CD4-positive, alpha-beta T cell treated with Interleukin-6 for 4 hours (primary cell): ENCODE results near the gene MAGT1.
A peak's percentile ranks its signal among the peaks of the same experiment; 100 is the strongest.
"Not testable (repeated sequence)": the region's sequence is repeated elsewhere in the genome, so short reads cannot be mapped to it uniquely, and the experiment has no call there.

Experiments used
- DNase-seq: peaks from one replicate; pipeline ENCODE4 v3.0.0-alpha.2; 2020; ENCODE audit warnings: mixed read lengths

MAGT1 gene

DNA sequence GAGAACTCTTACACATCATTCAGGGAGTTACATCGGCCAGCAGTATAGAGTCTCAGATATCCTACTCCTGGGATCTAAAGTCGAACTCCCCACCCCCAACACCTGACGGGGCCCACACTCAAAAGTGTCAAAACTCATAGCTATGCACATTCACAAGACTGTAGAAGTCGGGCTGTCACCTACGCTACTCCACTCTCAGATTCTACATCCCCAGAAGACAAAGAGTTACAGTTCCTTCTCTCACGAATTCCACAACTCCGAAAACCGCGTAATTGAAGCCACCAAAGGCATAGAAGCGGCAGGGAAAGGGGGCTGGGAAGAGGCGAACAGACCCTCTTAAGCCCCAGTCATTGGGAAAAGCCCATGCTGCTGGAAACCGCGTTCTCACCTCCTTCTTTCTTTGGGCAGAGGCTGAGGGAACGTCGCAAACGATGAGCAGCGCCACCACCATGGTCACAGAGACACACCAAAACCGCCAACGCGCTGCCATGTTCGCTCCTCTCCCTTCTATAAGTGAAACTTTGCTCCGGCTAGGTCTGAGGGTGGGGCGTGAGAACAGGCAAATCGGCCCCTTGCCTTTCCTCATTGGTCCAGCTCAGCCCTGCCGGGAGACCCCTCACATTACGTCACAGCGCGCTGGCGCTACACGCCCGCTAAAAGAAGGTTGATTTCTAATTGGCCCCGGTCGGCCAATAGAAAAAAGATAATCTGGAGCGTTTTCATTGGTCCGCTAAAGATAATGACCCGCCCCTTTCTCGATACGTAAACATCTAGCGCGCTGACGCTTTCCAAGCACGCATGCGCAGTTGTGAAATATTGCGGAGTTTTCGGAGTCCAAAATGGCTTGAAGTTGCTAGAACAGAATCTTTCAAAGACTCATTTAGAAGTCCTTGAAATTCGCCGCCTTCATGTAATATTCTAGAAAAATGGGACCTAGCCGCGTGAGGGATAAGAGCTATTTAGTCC is at the start of gene MAGT1:
Gene MAGT1 (minus strand): TSS at position 515 of the 966 bp plus-strand sequence. CDS start 25 bp downstream, at position 490.
- DNase-seq: peak; percentile 90

DNA sequence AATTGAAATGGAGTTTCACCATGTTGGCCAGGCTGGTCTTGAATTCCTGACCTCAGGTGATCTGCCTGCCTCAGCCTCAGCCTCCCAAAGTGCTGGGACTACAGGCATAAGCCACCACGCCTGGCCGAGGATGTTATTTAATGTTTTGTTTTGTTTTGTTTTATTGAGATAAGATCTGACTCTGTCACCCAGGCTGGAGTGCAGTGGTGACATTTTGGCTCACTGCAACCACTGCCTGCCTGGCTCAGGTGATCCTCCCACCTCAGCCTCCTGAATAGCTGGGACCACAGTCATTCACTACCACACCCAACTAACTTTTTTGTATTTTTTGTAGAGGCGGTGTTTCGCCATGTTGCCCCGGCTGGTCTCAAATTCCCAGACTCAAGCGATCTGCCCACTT is 49.8 kb upstream of the MAGT1 start:
- not testable (repeated sequence) for DNase-seq

DNA sequence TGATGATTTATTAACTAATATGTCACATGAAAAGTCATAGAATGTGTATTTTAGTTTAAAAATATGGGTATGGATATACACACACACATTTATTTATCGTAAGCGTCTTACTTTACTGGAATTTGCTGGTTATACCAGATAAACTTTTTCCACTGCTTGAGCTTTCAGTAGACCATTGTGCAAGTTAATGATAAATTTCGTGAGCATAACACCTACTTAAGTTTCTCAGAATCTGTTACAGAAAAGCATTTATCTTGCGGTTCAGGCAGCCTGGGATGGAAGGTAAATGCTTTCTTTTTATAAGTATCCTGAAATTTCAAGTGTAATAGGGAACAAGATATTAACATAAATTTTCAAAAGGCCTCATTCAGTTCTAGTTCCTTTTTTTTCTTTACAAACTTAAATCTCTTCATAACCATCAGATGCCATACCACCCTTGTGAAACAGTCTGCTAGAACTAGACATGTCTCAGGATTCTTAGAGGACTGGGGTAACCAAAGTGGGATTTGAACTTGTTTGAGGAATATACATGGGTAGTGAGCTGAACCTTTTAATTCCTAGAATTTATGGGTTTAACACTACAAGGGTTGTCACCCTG is 42.9 kb upstream of the MAGT1 start:
- no peak for DNase-seq

DNA sequence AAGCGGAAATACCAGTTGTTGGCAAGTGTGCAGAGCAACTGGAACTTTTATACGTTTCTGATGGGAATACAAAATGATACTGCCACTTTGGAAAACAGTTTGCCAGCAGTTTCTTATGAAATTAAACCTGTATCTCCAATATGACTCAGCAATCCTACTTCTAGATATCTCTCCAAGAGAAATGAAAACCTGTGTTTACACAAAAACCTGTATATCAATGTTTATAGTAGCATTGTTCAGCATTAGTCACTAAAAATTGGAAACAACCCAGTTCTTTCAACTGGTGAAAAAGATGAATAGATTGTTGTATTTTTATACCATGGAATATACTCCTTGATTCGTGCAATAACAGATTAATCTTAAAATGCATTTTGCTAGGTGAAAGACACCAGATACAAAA is 42.1 kb upstream of the MAGT1 start:
- DNase-seq: no peak

DNA sequence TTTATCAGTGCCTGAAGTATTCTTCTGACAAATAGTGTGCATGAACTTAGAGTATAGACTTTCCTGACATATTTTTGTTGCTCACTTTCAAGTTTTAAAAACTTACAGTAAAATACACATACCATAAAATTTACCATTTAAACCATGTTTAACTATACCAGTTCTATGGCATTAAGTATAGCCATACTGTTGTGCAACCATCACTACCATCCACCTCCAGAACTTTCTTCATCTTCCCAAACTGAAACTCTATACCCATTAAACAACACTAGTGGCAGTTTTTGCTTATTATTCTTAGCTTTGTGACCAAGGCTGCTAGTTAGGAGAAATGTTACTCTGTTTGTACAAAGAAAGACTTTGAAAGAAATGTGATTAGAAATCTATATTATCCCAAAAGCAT is 41.1 kb upstream of the MAGT1 start:
- DNase-seq: no peak

DNA sequence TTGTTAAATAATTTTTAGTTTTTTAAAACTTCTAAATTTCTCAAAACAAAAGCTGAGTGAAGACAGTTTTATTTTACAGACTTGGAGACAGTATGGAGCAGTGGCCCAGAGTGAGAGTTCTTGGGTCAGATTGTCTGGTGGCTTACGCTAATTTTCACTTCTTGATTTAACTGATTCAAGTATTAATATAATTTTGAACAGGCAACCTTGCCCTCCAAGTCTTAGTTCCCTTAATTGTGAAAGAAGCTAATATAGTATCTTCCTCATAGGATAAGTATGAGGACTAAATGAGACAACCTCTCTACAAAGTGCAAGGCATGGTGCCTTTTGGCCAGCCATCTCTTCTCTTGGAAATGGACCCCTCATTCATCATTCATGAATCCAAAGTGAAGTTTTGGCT is 40.7 kb upstream of the MAGT1 start:
- no peak for DNase-seq

DNA sequence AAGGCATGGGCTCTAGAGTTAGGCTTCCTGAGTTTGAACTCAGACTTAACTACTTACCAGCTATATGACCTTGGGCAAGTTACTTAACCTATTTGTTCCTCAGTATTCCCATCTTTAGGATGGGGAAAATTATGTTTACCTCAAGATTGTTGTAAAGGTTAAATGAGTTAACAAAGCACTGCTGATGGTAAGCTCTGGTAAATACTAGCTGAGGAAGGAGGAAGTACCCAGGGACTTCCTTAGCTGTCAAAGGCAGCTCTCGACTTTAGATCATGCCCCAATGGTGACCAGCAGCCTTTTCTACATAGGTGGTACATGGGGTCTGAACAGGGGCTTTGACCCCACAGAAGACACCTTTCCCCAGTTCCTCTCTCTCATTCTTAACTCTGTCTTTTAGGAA is 35.3 kb upstream of the MAGT1 start:
- no peak for DNase-seq

DNA sequence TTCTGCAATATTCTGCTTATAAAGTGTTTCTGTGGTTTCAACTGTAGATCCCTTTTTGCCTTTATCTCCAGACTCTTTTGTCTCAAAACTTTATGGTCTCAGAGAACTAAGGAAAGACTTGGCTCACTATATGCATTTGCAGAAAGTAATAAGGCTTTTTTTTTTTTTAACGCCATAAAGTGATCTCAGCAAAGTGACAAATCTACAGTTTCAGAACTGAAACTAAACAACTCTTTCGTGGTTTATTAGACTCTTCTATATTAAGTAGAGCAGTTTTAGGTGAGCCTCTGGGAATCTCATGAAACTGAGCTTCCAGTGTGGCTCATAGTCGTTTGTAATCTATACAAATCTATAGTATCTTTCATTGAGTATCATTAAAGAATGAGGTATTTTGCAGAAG is 30.5 kb upstream of the MAGT1 start:
- no peak for DNase-seq

DNA sequence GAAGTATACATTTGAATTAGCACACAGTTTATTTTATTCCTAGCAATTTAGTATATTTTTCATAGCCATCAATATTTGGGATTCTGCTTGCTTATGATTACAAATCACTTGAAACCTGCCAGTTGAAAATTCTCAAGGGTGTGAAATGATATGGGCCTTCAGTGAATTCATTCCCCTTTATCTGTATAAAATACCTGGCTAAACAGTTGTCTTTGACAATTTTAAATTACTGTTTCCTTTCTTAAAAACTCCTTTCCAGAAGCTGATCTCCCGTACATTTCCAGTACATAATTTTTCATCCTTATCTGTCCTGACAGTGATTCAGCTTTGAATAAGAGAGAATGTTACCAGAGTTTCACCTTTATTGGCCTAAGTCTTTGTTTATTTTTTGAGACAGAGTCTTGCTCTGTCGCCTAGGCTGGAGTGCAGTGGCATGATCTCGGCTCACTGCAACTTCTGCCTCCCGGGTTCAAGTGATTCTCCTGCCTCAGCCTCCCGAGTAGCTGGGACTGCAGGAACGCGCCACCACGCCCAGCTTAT is 29.2 kb upstream of the MAGT1 start:
- DNase-seq: no peak

DNA sequence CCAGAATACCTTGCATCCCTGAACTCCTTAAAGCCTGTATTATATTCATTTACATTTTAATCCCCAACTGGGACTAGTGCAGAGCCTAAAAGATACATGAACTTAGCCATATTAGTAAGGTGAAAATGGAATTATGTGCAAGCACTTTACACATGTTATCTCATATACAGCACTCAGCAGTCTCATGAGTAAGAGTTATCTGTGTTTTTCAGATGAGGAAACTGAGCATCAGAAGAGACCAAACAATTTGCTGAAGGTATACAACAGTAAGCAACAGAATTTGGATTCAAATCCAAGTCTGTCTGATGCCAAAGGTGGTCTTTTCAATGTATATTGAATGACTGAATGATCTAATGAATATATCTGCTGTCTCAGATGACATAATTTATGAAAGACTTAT is 27.6 kb upstream of the MAGT1 start:
- DNase-seq: no peak

DNA sequence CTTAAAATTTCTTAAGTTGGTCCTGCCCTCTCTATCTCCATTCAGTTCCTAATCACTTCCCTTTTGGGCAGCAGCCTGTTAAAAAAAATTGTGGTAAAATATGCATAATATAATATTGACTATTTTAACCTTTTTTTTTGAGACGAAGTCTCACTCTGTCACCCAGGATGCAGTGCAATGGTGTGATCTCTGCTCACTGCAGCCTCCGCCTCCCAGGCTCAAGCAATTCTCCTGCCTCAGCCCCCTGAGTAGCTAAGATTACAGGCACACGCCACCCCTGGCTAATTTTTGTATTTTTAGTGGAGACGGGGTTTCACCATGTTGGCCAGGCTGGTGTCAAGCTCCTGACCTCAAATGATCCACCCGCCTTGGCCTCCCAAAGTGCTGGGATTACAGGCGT is 24.1 kb upstream of the MAGT1 start:
- not testable (repeated sequence) for DNase-seq

DNA sequence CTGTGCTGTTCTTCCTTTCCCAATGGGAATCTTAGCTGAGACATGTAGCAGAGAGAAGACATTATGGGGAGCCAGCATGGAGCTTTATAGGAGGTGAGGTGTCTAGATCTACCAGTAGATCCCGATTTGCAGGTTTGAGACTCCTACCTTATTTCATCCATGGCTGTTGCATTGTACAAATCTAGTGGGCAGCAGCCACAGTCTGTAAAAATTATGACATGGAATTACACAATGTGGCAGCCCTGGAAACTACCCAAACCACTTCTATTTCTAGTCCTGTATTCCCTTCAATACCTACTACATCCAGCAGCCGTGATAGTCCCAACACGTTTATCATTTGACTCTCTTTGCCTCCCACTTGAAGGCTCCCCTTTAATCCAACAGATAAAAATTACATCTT is 23.3 kb upstream of the MAGT1 start:
- DNase-seq: no peak

DNA sequence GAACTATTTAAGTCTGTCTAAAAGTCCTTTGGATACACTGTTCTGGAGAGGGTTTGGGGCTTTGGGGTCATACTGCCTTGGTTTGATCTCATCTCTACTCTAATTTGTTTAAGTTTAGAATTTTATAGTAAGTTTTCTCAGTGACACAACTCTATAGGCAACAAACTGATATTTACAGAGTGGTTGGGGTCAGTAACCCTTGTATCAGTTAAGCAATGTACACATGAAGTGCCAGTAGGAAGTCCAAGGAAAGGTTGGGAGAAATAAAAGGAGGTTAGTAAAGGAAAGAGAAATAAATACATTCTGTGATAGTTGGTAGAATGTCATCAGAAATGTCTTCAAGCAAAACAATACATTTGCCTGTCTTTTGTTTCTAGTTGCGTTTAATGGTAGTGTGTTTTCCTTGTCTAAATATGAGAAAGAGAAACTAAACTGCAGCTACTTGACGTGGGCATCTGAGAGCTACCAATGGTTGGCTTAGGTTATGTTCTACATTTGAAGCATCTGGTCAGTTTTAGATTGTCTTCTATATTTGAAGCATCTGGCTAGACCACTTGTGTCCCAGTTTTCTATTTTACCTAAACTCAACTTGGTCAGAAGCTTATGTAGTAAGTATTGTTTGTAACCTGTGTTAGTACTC is 22.2 kb upstream of the MAGT1 start:
- DNase-seq: no peak

DNA sequence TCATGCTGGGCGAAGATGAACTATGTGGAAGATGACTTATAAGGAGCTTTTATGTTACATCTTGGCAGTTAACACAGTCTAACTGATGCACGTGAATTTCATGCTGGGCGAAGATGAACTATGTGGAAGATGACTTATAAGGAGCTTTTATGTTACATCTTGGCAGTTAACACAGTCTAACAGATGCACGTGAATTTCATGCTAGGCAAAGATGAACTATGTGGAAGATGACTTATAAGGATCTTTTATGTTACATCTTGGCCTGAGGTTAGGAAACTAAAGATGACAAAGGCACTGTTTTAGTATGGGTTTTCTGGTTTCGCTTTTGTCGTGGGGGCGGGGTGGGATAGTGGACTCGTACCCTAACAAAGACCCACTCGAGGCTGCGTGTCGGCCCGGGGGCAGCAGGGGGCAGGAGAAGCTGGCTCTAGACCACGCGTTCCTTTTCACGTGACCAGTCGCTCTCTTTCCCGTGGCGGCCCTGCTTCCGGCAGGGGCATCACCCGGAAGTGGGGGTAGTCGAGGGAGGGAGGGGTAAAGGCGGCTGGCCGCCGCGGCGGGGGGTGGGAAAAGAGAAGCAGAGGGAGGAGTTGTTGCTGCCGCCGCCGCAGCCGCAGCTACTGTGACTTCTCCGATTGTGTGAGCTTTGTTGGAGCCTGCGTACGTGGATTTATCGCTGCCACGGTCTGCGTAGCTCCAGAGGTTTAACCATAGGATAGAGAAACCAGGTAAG is 15.0 kb upstream of the MAGT1 start, which contains the start of gene ATP7A:
Gene ATP7A (plus strand): TSS at position 586 of the 733 bp plus-strand sequence. CDS start 60,949 bp downstream, outside the sequence.
- DNase-seq: peak; percentile 91

DNA sequence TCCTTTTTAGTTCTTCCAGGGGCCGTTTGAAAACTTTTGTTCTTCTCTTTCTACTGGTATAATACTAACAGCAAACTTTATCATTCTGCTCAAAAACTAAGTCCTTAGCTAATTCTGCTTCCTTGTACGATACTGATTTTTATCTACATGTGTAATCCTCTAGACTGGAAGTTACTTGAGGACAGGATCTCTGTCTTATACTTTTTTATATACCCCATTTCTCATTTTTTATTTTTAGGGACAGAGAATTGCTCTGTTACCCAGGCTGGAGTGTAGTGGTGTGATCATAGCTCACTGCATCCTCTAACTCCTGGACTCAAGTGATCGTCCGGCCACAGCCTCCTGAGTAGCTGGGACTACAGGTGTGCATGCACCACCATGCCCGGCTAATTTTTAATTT is 6.3 kb upstream of the MAGT1 start:
- no peak for DNase-seq

DNA sequence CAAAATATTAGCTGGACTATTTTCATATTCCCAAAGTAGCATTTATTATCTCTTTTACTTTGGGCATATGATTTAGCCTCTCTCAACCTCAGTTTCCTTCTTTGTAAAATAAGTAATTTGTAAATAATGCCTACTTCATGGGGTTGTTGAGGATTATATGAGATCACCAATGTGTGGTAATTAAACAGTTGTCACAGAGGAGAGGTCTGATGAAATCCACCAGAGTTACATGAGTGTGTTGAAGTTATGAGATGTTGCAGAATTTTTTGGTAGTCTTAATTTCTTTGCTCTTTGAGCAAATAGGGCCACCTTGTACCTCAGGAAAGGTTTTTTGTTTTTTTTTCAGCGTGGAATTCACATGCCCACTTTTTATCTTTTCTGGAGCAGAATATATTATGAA is 5.5 kb upstream of the MAGT1 start:
- DNase-seq: no peak

DNA sequence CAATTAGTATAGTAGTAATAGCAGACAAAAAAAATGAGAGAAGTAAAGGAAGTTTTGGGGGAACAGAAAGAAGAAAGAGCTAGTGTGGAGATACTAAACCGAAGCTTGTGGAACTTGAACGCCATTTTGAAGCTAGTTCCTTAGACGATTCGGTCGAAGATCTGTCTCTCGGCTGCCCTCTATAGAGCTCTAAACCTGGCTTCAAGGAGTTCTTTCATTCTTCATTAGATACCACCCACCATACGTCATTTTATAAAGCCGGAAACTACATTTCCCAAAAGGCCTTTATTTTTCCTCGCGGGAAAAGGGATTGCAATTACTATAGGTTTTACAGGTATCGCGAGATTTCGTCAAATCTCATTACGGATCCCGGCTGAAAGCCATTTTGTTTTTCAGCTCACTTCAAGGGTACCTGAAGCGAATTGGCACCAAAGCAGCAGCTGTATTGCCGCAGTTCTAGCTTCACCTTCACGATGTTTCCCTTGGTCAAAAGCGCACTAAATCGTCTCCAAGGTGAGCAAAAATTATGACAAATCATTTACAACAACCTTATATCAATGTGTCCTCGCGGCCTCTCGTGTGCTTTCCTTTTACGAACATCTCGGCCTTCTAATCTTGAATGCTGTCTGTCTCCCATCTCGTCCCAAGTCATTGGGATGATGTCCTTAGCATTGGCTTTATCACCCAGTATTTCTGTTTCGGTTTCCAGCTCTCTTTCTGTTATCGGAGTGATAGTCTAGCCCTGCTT is 4.0 kb upstream of the MAGT1 start, which contains the start of gene COX7B:
Gene COX7B (plus strand): TSS at position 388 of the 748 bp plus-strand sequence. CDS start 86 bp downstream, at position 474.
- peak; percentile 67 for DNase-seq

DNA sequence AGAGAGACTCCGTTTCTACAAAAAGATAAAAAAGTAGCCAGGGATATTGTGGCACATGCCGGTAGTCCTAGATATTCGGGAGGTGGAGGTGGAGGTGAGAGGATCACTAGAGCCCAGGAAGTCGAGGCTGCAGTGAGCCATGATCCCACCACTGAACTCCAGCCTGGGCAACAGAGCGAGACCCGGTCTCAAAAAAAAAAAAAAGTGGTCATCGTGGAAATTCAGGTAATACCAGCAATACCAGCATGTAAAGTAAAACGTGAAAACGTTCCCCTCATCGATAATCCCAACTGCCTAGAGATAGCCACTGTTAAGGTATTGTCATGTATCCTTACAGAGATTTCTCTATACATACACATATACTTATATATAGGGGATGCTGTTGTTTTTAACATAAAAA is 1.5 kb downstream of the MAGT1 start:
- DNase-seq: no peak

DNA sequence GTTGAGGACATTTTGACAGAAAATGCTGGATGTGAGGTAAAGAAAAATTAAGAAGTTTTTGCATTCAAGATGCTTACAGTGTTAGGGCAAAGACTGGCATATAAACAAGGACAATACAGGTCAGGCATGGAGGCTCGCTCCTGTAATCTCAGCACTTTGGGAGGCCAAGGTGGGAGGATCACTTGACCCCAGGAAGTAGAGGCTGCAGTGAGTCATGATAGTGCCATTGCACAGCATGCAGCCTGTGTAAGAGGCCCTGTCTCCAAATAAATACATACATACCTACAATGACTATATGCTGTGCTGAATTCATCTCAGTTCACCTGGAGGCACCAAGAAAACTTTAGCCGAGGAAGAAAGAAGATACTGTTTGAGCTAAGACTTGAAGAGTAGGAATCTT is 2.3 kb downstream of the MAGT1 start:
- DNase-seq: no peak

DNA sequence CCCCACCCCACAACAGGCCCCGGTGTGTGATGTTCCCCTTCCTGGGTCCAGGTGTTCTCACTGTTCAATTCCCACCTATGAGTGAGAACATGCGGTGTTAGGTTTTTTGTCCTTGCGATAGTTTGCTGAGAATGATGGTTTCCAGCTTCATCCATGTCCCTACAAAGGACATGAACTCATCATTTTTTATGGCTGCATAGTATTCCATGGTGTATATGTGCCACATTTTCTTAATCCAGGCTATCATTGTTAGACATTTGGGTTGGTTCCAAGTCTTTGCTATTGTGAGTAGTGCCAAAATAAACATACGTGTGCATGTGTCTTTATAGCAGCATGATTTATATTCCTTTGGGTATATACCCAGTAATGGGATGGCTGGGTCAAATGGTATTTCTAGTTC is 13.8 kb downstream of the MAGT1 start:
- not testable (repeated sequence) for DNase-seq

DNA sequence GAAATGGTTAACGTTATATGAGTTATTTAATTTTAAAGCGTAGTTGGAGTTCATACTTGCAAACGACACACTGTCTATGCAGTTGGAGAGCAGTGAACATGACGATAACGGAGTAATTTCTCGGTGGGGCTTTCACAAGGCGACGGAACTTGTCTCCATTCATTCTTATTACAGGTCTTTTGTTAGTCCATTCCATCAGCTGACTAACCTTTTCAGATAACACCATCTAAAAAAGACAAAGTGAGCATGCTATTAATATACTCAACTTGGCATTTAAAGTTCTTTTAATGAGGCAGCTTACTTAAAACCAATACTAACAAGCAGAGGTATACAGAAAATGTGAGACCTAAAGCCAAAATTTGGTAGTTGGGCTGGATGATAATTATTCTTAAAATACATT is 19.9 kb downstream of the MAGT1 start:
- DNase-seq: no peak

DNA sequence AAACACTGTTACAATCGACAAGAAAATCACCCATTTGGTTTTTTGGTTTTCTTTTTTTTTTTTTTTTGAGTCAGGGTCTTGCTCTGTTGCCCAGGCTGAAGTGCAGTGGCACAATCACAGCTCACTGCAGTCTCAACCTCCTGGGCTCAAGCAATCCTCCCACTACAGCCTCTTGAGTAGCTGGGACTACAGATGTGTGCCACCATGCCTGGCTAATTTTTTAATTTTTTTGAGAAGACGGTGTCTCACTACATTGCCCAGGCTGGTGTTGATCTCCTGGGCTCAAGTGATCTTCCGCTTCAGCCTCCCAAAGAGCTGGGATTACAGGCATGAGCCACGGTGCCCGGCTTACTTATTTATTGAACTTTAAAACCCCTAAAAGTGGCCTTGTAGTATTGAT is 63.7 kb downstream of the MAGT1 start:
- not testable (repeated sequence) for DNase-seq
